ENCODE data around the gene ADGRA1.

The ADGRA1 gene

GRCh38 chr10:133154996-133155778 lies 67.5 kb downstream of the ADGRA1 start (continued):
- no peak for TF ChIP-seq ZNF692 (tag by site-specific recombination; IDR thresholded peaks at IDR 0.05)

- POLR2A ChIA-PET = no interaction called here
- Histone ChIP-seq H3K4me3 (ENCODE audit: low read depth, low read length) (no peak overlapping the region), H3K36me3 (ENCODE audit: control insufficient read depth in 2 of 2, insufficient read depth in 1 of 2, low read length in 2 of 2) (no peaks in the 10 kb centered on the region), H3K4me1 (ENCODE audit: control insufficient read depth, insufficient read depth, low read length) (peaks cover 5% of the 10 kb centered on the region), H3K27ac (ENCODE audit: extremely low read depth, low read depth, low read length) (no peak overlapping the region), H3K9me3 (ENCODE audit: control insufficient read depth, insufficient read depth, low read depth, low read length) (no peaks in the 10 kb centered on the region)
- CTCF ChIA-PET = interaction anchor here (1.4 kb wide), 1 partner anchor 13 kb away, joined by 3 read pairs; no protein-coding TSS in a partner anchor
- TF ChIP-seq ZNF26 (tag by site-specific recombination; IDR thresholded peaks at IDR 0.05) (no peak), ZNF785 (tag by site-specific recombination; IDR thresholded peaks at IDR 0.05) (0 out of 2 replicates have a peak, but pooled peaks have one; percentile 53), GLI4 (tag by site-specific recombination; IDR thresholded peaks at IDR 0.05) (no peak), ZNF76 (tag by site-specific recombination; IDR thresholded peaks at IDR 0.05; ENCODE audit: borderline replicate concordance, low read depth) (no peak), SP7 (tag by site-specific recombination; IDR thresholded peaks at IDR 0.05) (no peak), ZNF488 (tag by site-specific recombination; IDR thresholded peaks at IDR 0.05) (0 out of 2 replicates have a peak, but pooled peaks have one; percentile 36), INSM2 (tag by site-specific recombination; IDR thresholded peaks at IDR 0.05) (no peak), HOXD13 (CRISPR knock-in tag; IDR thresholded peaks at IDR 0.05; ENCODE audit: borderline replicate concordance) (no peak), ZSCAN4 (tag by site-specific recombination; IDR thresholded peaks at IDR 0.05) (peak; percentile 100), ZNF791 (tag by site-specific recombination; IDR thresholded peaks at IDR 0.05) (peak; percentile 21; the same call in 1 of the 2 replicates)
Measured at GRCh38 chr10:133156674-133157579, 69.2 kb downstream of the ADGRA1 start.

GRCh38 chr10:133157662-133158436 lies 70.1 kb downstream of the ADGRA1 start:
- TF ChIP-seq ZNF138 (tag by site-specific recombination; IDR thresholded peaks at IDR 0.05; ENCODE audit: borderline replicate concordance) = no peak
- TF ChIP-seq ZNF777 (tag by site-specific recombination; IDR thresholded peaks at IDR 0.05; ENCODE audit: borderline replicate concordance) = no peak
- TF ChIP-seq KLF1 (tag by site-specific recombination; IDR thresholded peaks at IDR 0.05) = no peak
- 0 out of 2 replicates have a peak, but pooled peaks have one; percentile 33 for TF ChIP-seq ZNF600 (tag by site-specific recombination; IDR thresholded peaks at IDR 0.05)
- no peak for TF ChIP-seq ZNF211 (tag by site-specific recombination; IDR thresholded peaks at IDR 0.05; ENCODE audit: low read depth)
- 0 out of 2 replicates have a peak, but pooled peaks have one; percentile 10 for TF ChIP-seq HIC1 (tag by site-specific recombination; IDR thresholded peaks at IDR 0.05)
- TF ChIP-seq SALL2 (tag by site-specific recombination; IDR thresholded peaks at IDR 0.05; ENCODE audit: borderline replicate concordance) = no peak
- ChIA-PET CTCF (interaction anchor here (0.6 to 1.4 kb wide), 2 partner anchors 14 to 205 kb away, joined by 3 to 4 read pairs; no protein-coding TSS in a partner anchor), POLR2A (no interaction called here)
- no peak overlapping the region for H3K27ac ChIP-seq (ENCODE audit: extremely low read depth, low read depth, low read length)
- peaks cover 0 to 9% of the 10 kb centered on the region in 2 experiments; a peak in 1 of 3 replicates for H3K36me3 ChIP-seq (ENCODE audit: control insufficient read depth in 2 of 2, insufficient read depth in 1 of 2, low read length in 2 of 2)
- H3K9me3 ChIP-seq (ENCODE audit: control insufficient read depth, insufficient read depth, low read depth, low read length) = no peaks in the 10 kb centered on the region
- H3K4me1 ChIP-seq (ENCODE audit: control insufficient read depth, insufficient read depth, low read length) = peaks cover 5% of the 10 kb centered on the region
- H3K4me3 ChIP-seq (ENCODE audit: low read depth, low read length) = no peak overlapping the region
